Spinal cord (tissue), 10 donors: ENCODE results near the gene STX1A. TPM values are rescaled to one million over a fixed set of nuclear protein-coding genes. Genes with fewer than 3 reads are reported as not detected.

Source experiments
- DNase-seq, 6 donors: peaks; one replicate each; pipeline versions ENCODE4 v3.0.0 to v3.0.0-alpha.2; 2013 to 2015; ENCODE audit warnings: low spot score in 6 of 6, low read depth in 4 of 6
- H3K27ac ChIP-seq: one replicate; pipeline ENCODE4 v1.5.1; 2013; ENCODE audit warnings: low read depth, low read length, control low read depth
- H3K27me3 ChIP-seq: one replicate; pipeline ENCODE4 v1.6.1; 2013; ENCODE audit warnings: low read length; ENCODE audit not compliant: control insufficient read depth, insufficient read depth
- H3K36me3 ChIP-seq: one replicate; pipeline ENCODE4 v1.6.1; 2013; ENCODE audit warnings: low read length; ENCODE audit not compliant: control insufficient read depth, insufficient read depth
- H3K4me1 ChIP-seq: one replicate; pipeline ENCODE4 v1.6.1; 2013; ENCODE audit warnings: low read length; ENCODE audit not compliant: control insufficient read depth, insufficient read depth
- H3K4me3 ChIP-seq: one replicate; pipeline ENCODE4 v1.5.1; 2013; ENCODE audit warnings: low read depth, low read length, control low read depth
- H3K9me3 ChIP-seq: one replicate; pipeline ENCODE4 v1.6.1; 2013; ENCODE audit warnings: low read length; ENCODE audit not compliant: control insufficient read depth, insufficient read depth
- WGBS: methylation state at CpG from one replicate; pipeline ENCODE4 v1.1.5; 2013; ENCODE audit warnings: missing lambda C conversion rate; ENCODE audit not compliant: insufficient coverage; 5-methylcytosine and 5-hydroxymethylcytosine counted together
- polyA plus RNA-seq, 2 donors: library from polyadenylated mRNA; unstranded; fragments of 120-200 nt; gene quantifications; one replicate each; pipeline ENCODE4 v1.2.1, GENCODE V29; 2013; ENCODE audit not compliant: insufficient read length in 2 of 2
- total RNA-seq, 2 donors: library from RNA; depleted of rRNA in 1 of 2; stranded (reverse); fragments of 120-200 nt in 1 of 2; fragments of >200 nt in 1 of 2; gene quantifications; one replicate each; pipeline versions ENCODE4 v1.2.3 to v1.2.4, GENCODE V29; 2013 to 2014
- donor health status: healthy.

The STX1A gene
- total and polyA plus RNA-seq, 4 donors: 15.6 to 65.9 (median 41.6) TPM

GRCh38 chr7:73742753-73743641 lies 23.5 kb upstream of the STX1A start:
- Histone ChIP-seq H3K27me3 (no peaks in the 10 kb centered on the region), H3K36me3 (no peaks in the 10 kb centered on the region), H3K27ac (no peak overlapping the region), H3K9me3 (no peaks in the 10 kb centered on the region), H3K4me1 (peaks cover 37% of the 10 kb centered on the region), H3K4me3 (no peak overlapping the region)
- DNase-seq: peak in 2 of 6 donors; percentile 68 to 84
- 13% methylated on average over 28 of the region's 35 CpGs for WGBS

- Histone ChIP-seq H3K4me1 (peaks cover 44% of the 10 kb centered on the region), H3K27ac (no peak overlapping the region), H3K4me3 (no peak overlapping the region), H3K36me3 (peaks cover 5% of the 10 kb centered on the region), H3K9me3 (no peaks in the 10 kb centered on the region), H3K27me3 (no peaks in the 10 kb centered on the region)
- 50% methylated on average over 7 of the region's 7 CpGs for WGBS
- DNase-seq: no peak
These were observed 22.9 kb upstream of the STX1A start for GRCh38 chr7:73742338-73742752.

GRCh38 chr7:73741600-73741999 lies 22.1 kb upstream of the STX1A start:
- no peak for DNase-seq
- peaks cover 43% of the 10 kb centered on the region for H3K4me1 ChIP-seq
- no peak overlapping the region for H3K4me3 ChIP-seq
- H3K27me3 ChIP-seq: no peaks in the 10 kb centered on the region
- no peak overlapping the region for H3K27ac ChIP-seq
- WGBS: 72% methylated on average over 5 of the region's 5 CpGs
- peaks cover 12% of the 10 kb centered on the region for H3K36me3 ChIP-seq
- no peaks in the 10 kb centered on the region for H3K9me3 ChIP-seq

GRCh38 chr7:73740771-73741170 lies 21.3 kb upstream of the STX1A start:
- Histone ChIP-seq H3K4me3 (no peak overlapping the region), H3K36me3 (peaks cover 20% of the 10 kb centered on the region), H3K27me3 (no peaks in the 10 kb centered on the region), H3K4me1 (peaks cover 38% of the 10 kb centered on the region), H3K27ac (no peak overlapping the region), H3K9me3 (no peaks in the 10 kb centered on the region)
- WGBS: 100% methylated on average over 1 of the region's 5 CpGs
- DNase-seq: no peak

- DNase-seq: no peak
- H3K4me3 ChIP-seq: no peak overlapping the region
- H3K36me3 ChIP-seq: peaks cover 26% of the 10 kb centered on the region
- no peaks in the 10 kb centered on the region for H3K27me3 ChIP-seq
- H3K4me1 ChIP-seq: peaks cover 38% of the 10 kb centered on the region
- WGBS: 100% methylated on average over 3 of the region's 7 CpGs
- H3K27ac ChIP-seq: no peak overlapping the region
- no peaks in the 10 kb centered on the region for H3K9me3 ChIP-seq
These were observed 20.7 kb upstream of the STX1A start for GRCh38 chr7:73740212-73740611.

- DNase-seq: no peak
- 33% methylated on average over 7 of the region's 13 CpGs for WGBS
- peak overlapping the region; percentile 84 for H3K27ac ChIP-seq
- no peaks in the 10 kb centered on the region for H3K27me3 ChIP-seq
- peak overlapping the region; percentile 91 for H3K4me3 ChIP-seq
- peaks cover 32% of the 10 kb centered on the region for H3K36me3 ChIP-seq
- H3K9me3 ChIP-seq: no peaks in the 10 kb centered on the region
- H3K4me1 ChIP-seq: peaks cover 38% of the 10 kb centered on the region
These were observed 19.9 kb upstream of the STX1A start for GRCh38 chr7:73739387-73739767.

- peak; percentile 89 to 99 (median 92) for DNase-seq
- no peaks in the 10 kb centered on the region for H3K9me3 ChIP-seq
- under 1% methylated on average over 84 of the region's 84 CpGs for WGBS
- no peaks in the 10 kb centered on the region for H3K27me3 ChIP-seq
- peak within 1 kb of the TSS; percentile 91 for H3K4me3 ChIP-seq
- peak within 1 kb of the TSS; percentile 84 for H3K27ac ChIP-seq
- H3K4me1 ChIP-seq: peaks cover 38% of the 10 kb centered on the region
- peaks cover 32% of the 10 kb centered on the region for H3K36me3 ChIP-seq
These were observed 19.3 kb upstream of the STX1A start, which contains the start of gene ABHD11 for GRCh38 chr7:73738612-73739386. Gene ABHD11 (minus strand): TSS chr7:73738802. CDS start chr7:73738770, 32 bp downstream.

- WGBS: under 1% methylated on average over 19 of the region's 24 CpGs
- H3K36me3 ChIP-seq: peaks cover 32% of the 10 kb centered on the region
These were observed 18.7 kb upstream of the STX1A start for GRCh38 chr7:73738220-73738611.

GRCh38 chr7:73737491-73738219 lies 18.2 kb upstream of the STX1A start:
- H3K36me3 ChIP-seq: peaks cover 32% of the 10 kb centered on the region
- no peaks in the 10 kb centered on the region for H3K9me3 ChIP-seq
- DNase-seq: no peak
- H3K27ac ChIP-seq: no peak overlapping the region
- peak overlapping the region; percentile 91 for H3K4me3 ChIP-seq
- peaks cover 28% of the 10 kb centered on the region for H3K4me1 ChIP-seq
- no peaks in the 10 kb centered on the region for H3K27me3 ChIP-seq
- 74% methylated on average over 16 of the region's 17 CpGs for WGBS

More at GRCh38 chr7:73738220-73738611, 18.7 kb upstream of the STX1A start:
- no peaks in the 10 kb centered on the region for H3K27me3 ChIP-seq
- peak overlapping the region; percentile 91 for H3K4me3 ChIP-seq
- H3K27ac ChIP-seq: peak overlapping the region; percentile 67
- DNase-seq: peak in 2 of 6 donors; percentile 73 to 80
- H3K9me3 ChIP-seq: no peaks in the 10 kb centered on the region
- H3K4me1 ChIP-seq: peaks cover 33% of the 10 kb centered on the region
